H1 (cell line): ENCODE measurements around the gene LRRC23. TPM values are rescaled to one million over a fixed set of nuclear protein-coding genes. Genes with fewer than 3 reads are reported as not detected.

Source experiments
- CTCF ChIA-PET: fragments of 300-600 bp; sonication (Branson Sonifier 250); formaldehyde crosslinking; loops from one replicate; lab custom pipeline; 2021; ENCODE audit not compliant: partially characterized antibody; lab: Charles Lee
- POLR2A ChIA-PET: fragments of 300-600 bp; sonication (Branson Sonifier 250); formaldehyde crosslinking; loops from one replicate; lab custom pipeline; 2021; ENCODE audit warnings: inconsistent platforms; ENCODE audit not compliant: partially characterized antibody; lab: Charles Lee
- DNase-seq, 2 experiments: peaks; one replicate each; pipeline versions ENCODE4 v3.0.0 to v3.0.0-alpha.2; 2010 to 2022; ENCODE audit warnings: low spot score in 2 of 2, low read depth in 1 of 2, mixed read lengths in 1 of 2
- FAIRE-seq: peaks from 2 replicates; lab custom pipeline; 2011; peaks lifted over from hg19 to GRCh38; lab: Jason Lieb, UNC
- H2AFZ ChIP-seq: 2 replicates; pipeline ENCODE4 v1.8.1; 2012; ENCODE audit warnings: low read length, inconsistent platforms
- H2AK5ac ChIP-seq: 2 replicates; pipeline ENCODE4 v1.6.1; 2013; ENCODE audit warnings: low read depth, low read length
- H2BK120ac ChIP-seq: replicated peaks from 2 replicates; pipeline ENCODE3; 2013; ENCODE audit warnings: low read depth, low read length, inconsistent platforms
- H2BK12ac ChIP-seq: 2 replicates; pipeline ENCODE4 v1.6.1; 2013; ENCODE audit warnings: low read depth, low read length
- H2BK15ac ChIP-seq: 2 replicates; pipeline ENCODE4 v1.6.1; 2013; ENCODE audit warnings: low read length
- H2BK20ac ChIP-seq: 2 replicates; pipeline ENCODE4 v1.6.1; 2013; ENCODE audit warnings: low read length
- H2BK5ac ChIP-seq: 2 replicates; pipeline ENCODE4 v1.6.1; 2013; ENCODE audit warnings: low read depth, low read length
- H3K14ac ChIP-seq: 2 replicates; pipeline ENCODE4 v1.6.1; 2013; ENCODE audit warnings: inconsistent platforms; ENCODE audit not compliant: insufficient read length
- H3K18ac ChIP-seq: 2 replicates; pipeline ENCODE4 v1.6.1; 2013; ENCODE audit warnings: low read length; ENCODE audit errors: extremely low read depth
- H3K23ac ChIP-seq: 2 replicates; pipeline ENCODE4 v1.6.1; 2013; ENCODE audit warnings: inconsistent platforms; ENCODE audit not compliant: insufficient read length
- H3K23me2 ChIP-seq: 2 replicates; pipeline ENCODE4 v1.6.1; 2013; ENCODE audit warnings: low read depth, low read length
- H3K27ac ChIP-seq: 2 replicates; pipeline ENCODE4 v1.6.1; 2011; ENCODE audit warnings: low read depth, low read length, inconsistent platforms
- H3K27me3 ChIP-seq, 4 experiments: replicated peaks in 1 of 4; 1 replicate in 1 of 4; 2 replicates in 3 of 4; pipeline versions ENCODE4 v1.6.1 to v1.8.1; 2011 to 2013; ENCODE audit warnings: low read length in 3 of 4, mild to moderate bottlenecking in 3 of 4, inconsistent platforms in 2 of 4, mixed read lengths in 2 of 4, moderate library complexity in 1 of 4; ENCODE audit not compliant: control insufficient read depth in 3 of 4, insufficient read depth in 3 of 4; ENCODE audit errors: extremely low read depth in 1 of 4
- H3K36me3 ChIP-seq, 4 experiments: 2 replicates each; pipeline versions ENCODE4 v1.6.1 to v1.8.1; 2011 to 2013; ENCODE audit warnings: mild to moderate bottlenecking in 4 of 4, low read length in 3 of 4, moderate library complexity in 2 of 4, control low read depth in 1 of 4, inconsistent platforms in 1 of 4; ENCODE audit not compliant: insufficient read depth in 4 of 4, control insufficient read depth in 2 of 4
- H3K4ac ChIP-seq: replicated peaks from 2 replicates; pipeline ENCODE3; 2013; ENCODE audit warnings: low read length, low read depth, mixed read lengths, inconsistent platforms; ENCODE audit not compliant: insufficient read length
- H3K4me1 ChIP-seq, 4 experiments: replicated peaks in 1 of 4; 1 replicate in 1 of 4; 2 replicates in 3 of 4; pipeline versions ENCODE4 v1.6.1 to v1.8.1; 2011 to 2013; ENCODE audit warnings: low read length in 3 of 4, inconsistent platforms in 2 of 4, mixed read lengths in 1 of 4; ENCODE audit not compliant: insufficient read depth in 4 of 4, control insufficient read depth in 3 of 4
- H3K4me2 ChIP-seq, 2 experiments: 2 replicates each; pipeline versions ENCODE4 v1.6.1 to v1.8.1; 2011 to 2013; ENCODE audit warnings: low read depth in 2 of 2, low read length in 2 of 2, control low read depth in 1 of 2, inconsistent platforms in 1 of 2, mild to moderate bottlenecking in 1 of 2; ENCODE audit not compliant: insufficient read depth in 1 of 2
- H3K4me3 ChIP-seq, 4 experiments: fragments of 200-600, 300-600 bp in 1 of 4; sonication (generic), shearing (Covaris generic), sonication (Bioruptor Twin) in 1 of 4; 2 replicates each; pipeline versions ENCODE4 v1.5.1 to v1.8.1; 2011 to 2016; ENCODE audit warnings: low read length in 4 of 4, low read depth in 3 of 4, control low read depth in 2 of 4, inconsistent platforms in 2 of 4, mild to moderate bottlenecking in 2 of 4, mixed read lengths in 1 of 4, moderate library complexity in 1 of 4; ENCODE audit not compliant: insufficient read depth in 2 of 4; ENCODE audit errors: extremely low read depth in 1 of 4
- H3K56ac ChIP-seq: replicated peaks from 2 replicates; pipeline ENCODE3; 2013; ENCODE audit warnings: low read depth, mild to moderate bottlenecking, mixed read lengths, low read length, inconsistent platforms; ENCODE audit not compliant: insufficient read length
- H3K79me1 ChIP-seq: 2 replicates; pipeline ENCODE4 v1.6.1; 2013; ENCODE audit warnings: low read depth, low read length, control low read depth
- H3K79me2 ChIP-seq, 2 experiments: 2 replicates each; pipeline versions ENCODE4 v1.6.1 to v1.8.1; 2012 to 2013; ENCODE audit warnings: low read length in 2 of 2, mild to moderate bottlenecking in 2 of 2, inconsistent platforms in 1 of 2; ENCODE audit not compliant: insufficient read depth in 2 of 2, control insufficient read depth in 1 of 2
- H3K9ac ChIP-seq, 4 experiments: replicated peaks in 1 of 4; 1 replicate in 1 of 4; 2 replicates in 3 of 4; pipeline versions ENCODE4 v1.6.1 to v1.8.1; 2011 to 2013; ENCODE audit warnings: low read depth in 3 of 4, low read length in 3 of 4, control low read depth in 2 of 4, mild to moderate bottlenecking in 2 of 4, moderate library complexity in 2 of 4, inconsistent platforms in 1 of 4; ENCODE audit errors: extremely low read depth in 1 of 4
- H3K9me3 ChIP-seq, 2 experiments: 2 replicates each; pipeline versions ENCODE4 v1.6.1 to v1.8.1; 2012 to 2013; ENCODE audit warnings: mild to moderate bottlenecking in 2 of 2, moderate library complexity in 2 of 2, control low read depth in 1 of 2, inconsistent platforms in 1 of 2, low read depth in 1 of 2, low read length in 1 of 2, mixed read lengths in 1 of 2; ENCODE audit not compliant: insufficient read depth in 2 of 2
- H4K20me1 ChIP-seq, 2 experiments: replicated peaks in 1 of 2; 2 replicates each; pipeline versions ENCODE3 to v1.8.1; 2011 to 2013; ENCODE audit warnings: inconsistent platforms in 2 of 2, low read length in 2 of 2, mild to moderate bottlenecking in 1 of 2; ENCODE audit not compliant: insufficient read depth in 2 of 2, control insufficient read depth in 1 of 2
- H4K5ac ChIP-seq: 2 replicates; pipeline ENCODE4 v1.6.1; 2013; ENCODE audit warnings: low read length, low read depth, mixed read lengths, inconsistent platforms; ENCODE audit not compliant: insufficient read length
- H4K8ac ChIP-seq: 2 replicates; pipeline ENCODE4 v1.8.0; 2013; ENCODE audit warnings: mild to moderate bottlenecking, moderate library complexity, low read length, inconsistent platforms; ENCODE audit not compliant: insufficient read depth; ENCODE audit errors: extremely low read depth
- H4K91ac ChIP-seq: replicated peaks from 2 replicates; pipeline ENCODE3; 2013; ENCODE audit warnings: low read length, mixed read lengths, inconsistent platforms; ENCODE audit not compliant: insufficient read length
- ASH2L ChIP-seq: fragments of 200-600, 300-600 bp; sonication (generic); IDR thresholded peaks from one replicate; pipeline ENCODE4 v1.7.1; 2017; ENCODE audit warnings: low read length
- BRCA1 ChIP-seq: IDR thresholded peaks from 2 replicates; pipeline ENCODE4 v1.6.1; 2012; ENCODE audit warnings: low read depth, low read length, improper control_type of control experiment
- FOSL1 ChIP-seq: IDR thresholded peaks from 2 replicates; pipeline ENCODE4 v1.6.1; 2011; ENCODE audit warnings: mild to moderate bottlenecking, low read depth, low read length, moderate library complexity; ENCODE audit not compliant: insufficient read depth
- KDM5A ChIP-seq: fragments of 200-600 bp; IDR thresholded peaks from 2 replicates; pipeline ENCODE4 v1.7.1; 2012; ENCODE audit warnings: mild to moderate bottlenecking, low read length, inconsistent platforms, mixed read lengths
- POLR2AphosphoS5 ChIP-seq: IDR thresholded peaks from 2 replicates; pipeline ENCODE4 v1.6.1; 2011; ENCODE audit warnings: low read depth, low read length
- TCF12 ChIP-seq: IDR thresholded peaks from 2 replicates; pipeline ENCODE4 v1.6.1; 2011; ENCODE audit warnings: low read depth, mild to moderate bottlenecking, low read length
- WGBS, 2 experiments: shearing (Covaris generic) in 1 of 2; methylation state at CpG; one replicate each; pipeline versions ENCODE4 v1.1.6 to v1.1.7; 2013 to 2015; ENCODE audit warnings: low lambda C conversion rate in 2 of 2, mixed read lengths in 2 of 2, inconsistent platforms in 1 of 2, low coverage in 1 of 2, missing lambda C conversion rate in 1 of 2; ENCODE audit not compliant: insufficient replicate concordance in 2 of 2, insufficient coverage in 1 of 2, insufficient read length in 1 of 2; ENCODE audit errors: extremely low coverage in 1 of 2, missing lambda C conversion rate in 1 of 2; 5-methylcytosine and 5-hydroxymethylcytosine counted together
- polyA plus RNA-seq, 7 experiments: library from polyadenylated mRNA; depleted of rRNA in 3 of 7; stranded (reverse) in 5 of 7; unstranded in 2 of 7; fragments of >200 nt in 5 of 7; fragments of 200-250 nt in 2 of 7; gene quantifications; 1 replicate in 5 of 7; 2 replicates in 1 of 7; 4 replicates in 1 of 7; pipeline versions ENCODE4 v1.2.1 to v1.2.3, GENCODE V29; 2011 to 2013; ENCODE audit warnings: missing spikeins in 2 of 7, mixed read lengths in 2 of 7
- total RNA-seq: library from RNA; stranded (reverse); fragmentation: NEBNext Ultra II Directional; extraction: Animal tissue kit (Norgen Biotek cat#: 25700); gene quantifications from 2 replicates; pipeline ENCODE4 v1.2.1, GENCODE V29; 2021

Gene LRRC23
- total and polyA plus RNA-seq, 2 of the 8 experiments (the other 6 are each of a cell fraction or from before 2014, with no cell fraction given): 2.5 to 3.6 TPM

GRCh38 chr12:6946920-6947374 is 42.3 kb downstream of the LRRC23 start:
- Histone ChIP-seq H3K14ac (no peak overlapping the region), H3K4me2 (peak overlapping the region; percentile 56 to 84)

More at GRCh38 chr12:6946920-6947374, 42.3 kb downstream of the LRRC23 start:
- Histone ChIP-seq H2BK15ac (no peak overlapping the region; the same call in 1 of the 2 replicates), H3K36me3 (no peaks in the 10 kb centered on the region), H3K56ac (no peak overlapping the region), H4K5ac (no peak overlapping the region), H3K4ac (peak overlapping the region; percentile 4), H3K23me2 (peaks cover 11% of the 10 kb centered on the region), H3K18ac (peak overlapping the region; percentile 62), H4K91ac (no peak overlapping the region), H2BK20ac (no peak overlapping the region; the same call in 1 of the 2 replicates), H3K4me1 (peaks cover 6 to 27% (median 14%) of the 10 kb centered on the region in 4 experiments), H4K8ac (no peak overlapping the region), H3K23ac (no peak overlapping the region), H4K20me1 (no peaks in the 10 kb centered on the region), H3K79me1 (peaks cover 5% of the 10 kb centered on the region), H2BK5ac (0 out of 2 replicates have a peak overlapping the region, but pooled peaks have one; percentile 22), H2BK12ac (no peak overlapping the region; the same call in 1 of the 2 replicates), H3K79me2 (no peaks in the 10 kb centered on the region; a peak in 1 of 4 replicates), H3K4me3 (peak overlapping the region; percentile 47 to 68 (median 50)), H3K27ac (peak overlapping the region; percentile 39; the same call in 1 of the 2 replicates), H2BK120ac (no peak overlapping the region), H3K9me3 (no peaks in the 10 kb centered on the region), H2AFZ (no peak overlapping the region), H3K9ac (peak overlapping the region in 3 of 4 experiments; percentile 2 to 43 (median 8); a peak in 2 of 7 replicates), H2AK5ac (no peak overlapping the region), H3K27me3 (no peaks in the 10 kb centered on the region)
- FAIRE-seq (no peak), DNase-seq (no peak)
- WGBS, 2 experiments: 63% methylated on average over 8 of the region's 8 CpGs; no CpG with 5 or more reads in 1 of the 2 experiments
- TF ChIP-seq BRCA1 (no peak), KDM5A (no peak), ASH2L (peak; percentile 8), TCF12 (no peak), POLR2AphosphoS5 (no peak), FOSL1 (no peak)
- CTCF ChIA-PET: interaction anchor here (1.0 to 20.2 kb wide), 12 partner anchors 11 to 198 kb away, joined by 3 to 277 read pairs (median 7); partner anchors contain the start of genes ATN1, C1RL, SPSB2 and TPI1
- POLR2A ChIA-PET: interaction anchor here (1.5 to 44.0 kb wide), 7 partner anchors 22 to 166 kb away, joined by 4 to 1596 read pairs (median 27); partner anchors contain the start of genes ATN1, C1RL, CDCA3 and EMG1
